GM19438 (cell line): ENCODE measurements around the gene SEMG2.

ENCODE experiments used
- ATAC-seq: cut with Tn5 transposase; IDR thresholded peaks from one replicate; pipeline ENCODE4 v1.9.1; 2021; ENCODE audit warnings: low read depth; ENCODE audit not compliant: unreplicated experiment

SEMG2 gene

GRCh38 chr20:45226287-45226686 is 5.1 kb downstream of the SEMG2 start:
- no peak for ATAC-seq

GRCh38 chr20:45229264-45230056 is 8.3 kb downstream of the SEMG2 start:
- no peak for ATAC-seq

GRCh38 chr20:45230631-45231030 is 9.5 kb downstream of the SEMG2 start:
- ATAC-seq: no peak

- ATAC-seq: no peak
Observed at GRCh38 chr20:45235995-45236394, 14.8 kb downstream of the SEMG2 start.

GRCh38 chr20:45238139-45238538 is 17.0 kb downstream of the SEMG2 start:
- no peak for ATAC-seq

GRCh38 chr20:45246109-45246508 is 24.9 kb downstream of the SEMG2 start:
- no peak for ATAC-seq

GRCh38 chr20:45247865-45248264 is 26.7 kb downstream of the SEMG2 start:
- ATAC-seq: no peak

GRCh38 chr20:45248609-45249008 is 27.4 kb downstream of the SEMG2 start:
- ATAC-seq: no peak

- no peak for ATAC-seq
Observed at GRCh38 chr20:45251884-45252560, 30.8 kb downstream of the SEMG2 start.

GRCh38 chr20:45253261-45253660 is 32.1 kb downstream of the SEMG2 start:
- no peak for ATAC-seq

GRCh38 chr20:45254383-45255262 is 33.5 kb downstream of the SEMG2 start, which contains the start of gene SLPI:
Gene SLPI (minus strand): TSS chr20:45254564. CDS start chr20:45254543, 21 bp downstream.
- no peak for ATAC-seq

GRCh38 chr20:45257161-45257560 is 36.0 kb downstream of the SEMG2 start:
- ATAC-seq: no peak

- ATAC-seq: no peak
Observed at GRCh38 chr20:45257711-45258110, 36.5 kb downstream of the SEMG2 start.

- no peak for ATAC-seq
Observed at GRCh38 chr20:45258259-45258658, 37.1 kb downstream of the SEMG2 start.

- ATAC-seq: no peak
Observed at GRCh38 chr20:45258664-45259063, 37.5 kb downstream of the SEMG2 start.

GRCh38 chr20:45263556-45264266 is 42.5 kb downstream of the SEMG2 start:
- no peak for ATAC-seq

GRCh38 chr20:45266977-45267376 is 45.8 kb downstream of the SEMG2 start:
- ATAC-seq: no peak

GRCh38 chr20:45268531-45268930 is 47.4 kb downstream of the SEMG2 start:
- no peak for ATAC-seq

GRCh38 chr20:45269056-45269455 is 47.9 kb downstream of the SEMG2 start:
- ATAC-seq: no peak

- no peak for ATAC-seq
Observed at GRCh38 chr20:45269754-45270270, 48.6 kb downstream of the SEMG2 start.
